Nephron progenitor cell (in vitro differentiated cells): ENCODE measurements around the gene TMEM161B.
A peak's percentile ranks its signal among the peaks of the same experiment; 100 is the strongest.
"Not testable (repeated sequence)": the region's sequence is repeated elsewhere in the genome, so short reads cannot be mapped to it uniquely, and the experiment has no call there.

Experiments used
- DNase-seq: peaks from one replicate; pipeline ENCODE4 v3.0.0; 2021
- H3K27ac Mint-ChIP-seq: 2 replicates; pipeline ENCODE4 v1.8.0; 2021; ENCODE audit warnings: mild to moderate bottlenecking, moderate library complexity, mixed read lengths
- H3K27me3 Mint-ChIP-seq: 2 replicates; pipeline ENCODE4 v1.8.0; 2021; ENCODE audit warnings: mild to moderate bottlenecking, low read depth, mixed read lengths; ENCODE audit not compliant: poor library complexity
- H3K36me3 Mint-ChIP-seq: 2 replicates; pipeline ENCODE4 v1.8.0; 2021; ENCODE audit warnings: low read depth, mixed read lengths
- H3K4me1 Mint-ChIP-seq: 2 replicates; pipeline ENCODE4 v1.8.0; 2021; ENCODE audit warnings: mixed read lengths
- H3K4me3 Mint-ChIP-seq: 2 replicates; pipeline ENCODE4 v1.8.0; 2021; ENCODE audit warnings: mild to moderate bottlenecking, moderate library complexity, mixed read lengths
- H3K9me3 Mint-ChIP-seq: 2 replicates; pipeline ENCODE4 v1.8.0; 2021; ENCODE audit warnings: mild to moderate bottlenecking, moderate library complexity, mixed read lengths
- TF ChIP-seq, protein P1 (sequence below): fragments of 200-600 bp; sonication (generic); IDR thresholded peaks from 2 replicates; pipeline ENCODE4 v1.5.0; 2021; ENCODE audit warnings: antibody characterized with exemption

TMEM161B gene

DNA sequence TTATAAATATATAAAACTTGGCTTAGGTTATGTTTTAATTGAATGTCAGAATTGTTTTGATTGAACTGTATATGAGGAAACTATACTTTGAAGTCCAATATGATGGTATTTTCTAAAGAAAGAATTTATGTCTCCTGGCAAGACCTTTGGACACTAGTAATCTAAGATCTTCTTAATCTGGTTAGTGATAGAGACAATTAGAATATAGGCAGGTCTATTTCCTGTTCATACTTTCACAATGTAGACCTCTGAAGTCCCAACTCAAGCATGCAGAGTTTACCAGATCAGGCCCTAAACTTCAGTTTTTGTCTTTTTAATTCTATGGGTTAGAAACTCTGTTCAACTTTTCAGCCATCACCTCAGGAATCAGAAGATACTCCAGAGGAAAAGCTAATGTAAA lies 6.9 kb upstream of the TMEM161B start:
- H3K9me3 Mint-ChIP-seq, result peaks cover 3% of the 10 kb centered on the region
- no peaks in the 10 kb centered on the region for H3K27me3 Mint-ChIP-seq
- peaks cover 59% of the 10 kb centered on the region for H3K36me3 Mint-ChIP-seq
- TF ChIP-seq, protein P1, sequence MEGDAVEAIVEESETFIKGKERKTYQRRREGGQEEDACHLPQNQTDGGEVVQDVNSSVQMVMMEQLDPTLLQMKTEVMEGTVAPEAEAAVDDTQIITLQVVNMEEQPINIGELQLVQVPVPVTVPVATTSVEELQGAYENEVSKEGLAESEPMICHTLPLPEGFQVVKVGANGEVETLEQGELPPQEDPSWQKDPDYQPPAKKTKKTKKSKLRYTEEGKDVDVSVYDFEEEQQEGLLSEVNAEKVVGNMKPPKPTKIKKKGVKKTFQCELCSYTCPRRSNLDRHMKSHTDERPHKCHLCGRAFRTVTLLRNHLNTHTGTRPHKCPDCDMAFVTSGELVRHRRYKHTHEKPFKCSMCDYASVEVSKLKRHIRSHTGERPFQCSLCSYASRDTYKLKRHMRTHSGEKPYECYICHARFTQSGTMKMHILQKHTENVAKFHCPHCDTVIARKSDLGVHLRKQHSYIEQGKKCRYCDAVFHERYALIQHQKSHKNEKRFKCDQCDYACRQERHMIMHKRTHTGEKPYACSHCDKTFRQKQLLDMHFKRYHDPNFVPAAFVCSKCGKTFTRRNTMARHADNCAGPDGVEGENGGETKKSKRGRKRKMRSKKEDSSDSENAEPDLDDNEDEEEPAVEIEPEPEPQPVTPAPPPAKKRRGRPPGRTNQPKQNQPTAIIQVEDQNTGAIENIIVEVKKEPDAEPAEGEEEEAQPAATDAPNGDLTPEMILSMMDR, result no peak
- no peak overlapping the region for H3K27ac Mint-ChIP-seq
- no peak overlapping the region for H3K4me3 Mint-ChIP-seq
- no peak for DNase-seq
- H3K4me1 Mint-ChIP-seq, result peaks cover 13% of the 10 kb centered on the region

DNA sequence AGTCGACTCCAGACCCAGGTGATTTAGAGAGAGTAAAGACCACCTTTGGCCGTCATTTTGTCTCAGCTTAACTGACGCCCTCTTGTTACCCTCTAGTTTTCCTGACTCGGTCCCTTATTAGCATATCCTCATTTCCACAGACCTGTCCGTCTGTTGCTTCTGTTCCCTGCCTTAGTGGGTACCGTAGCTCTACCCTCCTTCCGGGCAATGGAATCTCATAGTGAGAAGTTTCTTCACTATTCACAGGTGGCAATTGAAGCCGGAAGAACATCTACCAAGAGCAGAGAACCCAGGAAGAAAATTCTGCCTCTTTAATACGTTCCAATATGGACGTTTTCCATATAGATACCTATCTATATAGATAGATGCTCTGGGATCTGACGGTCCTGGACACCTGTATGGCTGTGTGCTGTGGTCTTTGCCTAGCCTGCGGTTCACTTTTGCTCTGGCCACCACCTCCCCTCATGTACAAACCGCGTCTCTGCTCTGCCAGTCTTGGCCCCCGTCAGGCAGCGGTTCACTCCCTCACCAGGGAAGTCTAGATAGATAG lies 652 bp upstream of the TMEM161B start:
- Mint-ChIP-seq H3K4me1 (peaks cover 35% of the 10 kb centered on the region), H3K4me3 (peak overlapping the region; percentile 98)

DNA sequence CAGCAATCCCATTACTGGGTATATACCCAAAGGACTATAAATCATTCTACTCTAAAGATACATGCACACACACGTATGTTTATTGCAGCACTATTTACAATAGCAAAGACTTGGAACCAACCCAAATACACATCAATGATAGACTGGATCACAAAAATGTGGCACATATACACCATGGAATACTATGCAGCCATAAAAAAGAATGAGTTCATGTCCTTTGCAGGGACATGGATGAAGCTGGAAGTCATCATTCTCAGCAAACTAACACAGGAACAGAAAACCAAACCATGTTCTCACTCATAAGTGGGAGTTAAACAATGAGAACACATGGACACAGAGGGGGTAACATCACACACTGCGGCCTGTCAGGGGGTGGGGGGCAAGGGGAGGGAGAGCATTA lies 4.1 kb downstream of the TMEM161B start:
- not testable (repeated sequence) for H3K27me3 Mint-ChIP-seq, H3K27ac Mint-ChIP-seq, DNase-seq, H3K4me3 Mint-ChIP-seq
- peaks cover 39% of the 10 kb centered on the region for H3K9me3 Mint-ChIP-seq
- H3K4me1 Mint-ChIP-seq, result peaks cover 14% of the 10 kb centered on the region
- H3K36me3 Mint-ChIP-seq, result peaks cover 66% of the 10 kb centered on the region

More for the DNA sequence above, 652 bp upstream of the TMEM161B start:
- peaks cover 22% of the 10 kb centered on the region for H3K9me3 Mint-ChIP-seq
- TF ChIP-seq, protein P1, result no peak
- H3K27me3 Mint-ChIP-seq, result peaks cover 4% of the 10 kb centered on the region
- H3K27ac Mint-ChIP-seq, result peak overlapping the region; percentile 78
- peaks cover 62% of the 10 kb centered on the region for H3K36me3 Mint-ChIP-seq
- no peak for DNase-seq

DNA sequence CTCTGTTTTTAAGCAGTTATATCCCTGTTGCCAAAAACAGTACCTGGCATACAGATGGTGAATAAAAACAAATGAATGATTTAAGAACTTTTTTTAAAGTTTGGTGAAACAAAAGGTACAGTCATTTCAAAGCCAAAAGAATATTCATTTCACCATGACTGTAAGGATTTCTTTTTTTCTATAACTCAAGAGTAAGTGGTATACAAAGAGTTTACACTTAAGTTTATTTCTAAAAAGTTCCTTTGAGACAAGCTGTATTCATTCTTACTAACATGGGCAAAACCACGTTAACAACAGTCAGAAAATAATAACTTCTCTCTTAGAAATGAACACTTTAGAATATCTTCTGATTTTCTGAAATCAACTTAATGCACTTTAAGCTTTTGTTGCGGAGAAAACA lies 5.3 kb downstream of the TMEM161B start:
- Mint-ChIP-seq H3K27me3 (no peaks in the 10 kb centered on the region), H3K4me1 (peaks cover 10% of the 10 kb centered on the region), H3K9me3 (peaks cover 39% of the 10 kb centered on the region), H3K4me3 (no peak overlapping the region), H3K36me3 (peaks cover 66% of the 10 kb centered on the region), H3K27ac (no peak overlapping the region)
- TF ChIP-seq, protein P1, result no peak
- no peak for DNase-seq

DNA sequence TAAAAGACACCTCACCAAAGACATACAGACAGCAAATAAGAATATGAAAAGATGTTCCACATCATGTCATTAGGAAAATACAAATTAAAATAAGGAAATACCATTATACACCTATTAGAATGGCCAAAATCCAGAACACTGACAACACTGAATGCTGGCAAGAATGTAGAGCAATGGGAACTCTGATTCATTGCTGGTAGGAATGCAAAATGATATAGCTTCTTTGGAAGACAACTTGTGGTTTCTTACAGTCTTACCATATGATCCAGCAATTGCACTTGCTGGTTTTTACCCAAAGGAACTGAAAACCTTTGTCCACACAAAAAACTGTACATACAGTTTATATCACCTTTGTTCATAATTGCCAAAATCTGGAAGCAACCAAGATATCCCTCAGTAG lies 6.5 kb downstream of the TMEM161B start:
- no peak for DNase-seq

DNA sequence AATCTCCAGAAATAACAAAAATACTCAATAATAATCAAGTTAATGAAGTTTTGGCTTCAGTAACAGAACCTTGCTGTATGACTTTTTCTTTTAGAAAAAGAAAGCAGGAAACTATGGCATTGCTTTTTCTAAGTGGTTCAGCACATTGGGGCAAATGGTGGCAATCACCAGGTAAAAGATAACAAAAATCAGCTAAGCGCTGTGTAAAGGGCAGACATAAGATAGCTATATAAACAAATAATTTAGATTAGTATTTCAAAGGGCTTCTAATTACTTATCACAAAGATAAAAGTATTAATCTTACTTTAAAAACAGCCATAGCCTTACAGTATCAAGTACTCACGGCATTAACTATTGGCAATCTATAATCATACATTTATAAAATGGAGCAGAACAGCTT lies 10.0 kb downstream of the TMEM161B start:
- H3K4me3 Mint-ChIP-seq, result no peak overlapping the region
- H3K4me1 Mint-ChIP-seq, result no peaks in the 10 kb centered on the region
- DNase-seq, result no peak
- TF ChIP-seq, protein P1, result no peak
- H3K9me3 Mint-ChIP-seq, result peaks cover 10% of the 10 kb centered on the region
- H3K27ac Mint-ChIP-seq, result no peak overlapping the region
- no peaks in the 10 kb centered on the region for H3K27me3 Mint-ChIP-seq
- peaks cover 42% of the 10 kb centered on the region for H3K36me3 Mint-ChIP-seq

More for the DNA sequence above, 6.5 kb downstream of the TMEM161B start:
- peaks cover 39% of the 10 kb centered on the region for H3K9me3 Mint-ChIP-seq
- H3K4me1 Mint-ChIP-seq, result no peaks in the 10 kb centered on the region
- no peak overlapping the region for H3K27ac Mint-ChIP-seq
- no peaks in the 10 kb centered on the region for H3K27me3 Mint-ChIP-seq
- H3K4me3 Mint-ChIP-seq, result no peak overlapping the region
- H3K36me3 Mint-ChIP-seq, result peaks cover 59% of the 10 kb centered on the region
- TF ChIP-seq, protein P1, result no peak
